Measurements from ENCODE around the gene AURKAIP1.
"Not testable (repeated sequence)": the region's sequence is repeated elsewhere in the genome, so short reads cannot be mapped to it uniquely, and the experiment has no call there.

The AURKAIP1 gene

DNA sequence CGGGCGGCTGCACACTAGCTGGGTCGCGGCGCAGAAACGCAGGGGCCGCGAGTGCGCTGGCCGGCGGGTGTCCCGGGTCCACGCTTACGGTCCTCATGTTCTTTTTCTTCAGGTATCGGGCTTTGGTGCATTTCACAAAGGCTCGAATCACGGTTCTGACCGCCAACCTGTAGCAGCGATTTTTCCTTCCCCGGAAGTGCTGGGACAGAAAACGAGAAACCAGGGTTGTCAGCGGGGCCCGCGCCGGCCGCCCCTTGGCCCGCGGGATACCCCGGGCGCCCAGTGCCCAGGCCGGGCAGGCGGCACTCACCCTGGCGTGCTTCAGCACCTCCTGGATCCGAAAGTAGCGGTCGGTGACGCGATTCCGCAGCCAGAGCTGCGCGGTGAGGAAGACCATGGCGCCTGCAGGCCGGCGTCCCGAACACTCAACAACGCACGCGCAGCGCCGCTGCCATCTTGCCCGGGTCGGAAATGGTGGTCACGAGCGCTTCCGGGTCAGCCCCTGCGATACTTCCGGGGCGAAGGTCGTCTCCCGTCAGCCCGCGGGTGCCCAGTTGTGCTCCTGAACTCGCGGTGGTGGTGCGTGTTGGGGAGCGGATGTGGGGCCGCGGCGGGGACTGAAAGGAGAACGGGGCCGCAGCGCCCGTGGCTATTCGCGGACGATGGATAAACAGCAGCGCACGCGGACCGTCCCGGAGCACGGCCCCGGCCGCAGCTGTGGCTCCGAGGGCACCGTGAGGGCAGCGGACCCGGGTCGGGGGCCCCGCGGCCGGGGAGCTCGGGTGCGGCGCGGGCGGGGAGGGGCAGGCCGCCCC is 32.0 kb upstream of the AURKAIP1 start, which contains the start of gene MRPL20:
Gene MRPL20, minus strand, starts transcription at position 473 of the 815 bp plus-strand sequence. Its CDS starts 76 bp downstream, at position 397.
- peak; percentile 93 for DNase-seq (ENCODE audit: low spot score)

DNA sequence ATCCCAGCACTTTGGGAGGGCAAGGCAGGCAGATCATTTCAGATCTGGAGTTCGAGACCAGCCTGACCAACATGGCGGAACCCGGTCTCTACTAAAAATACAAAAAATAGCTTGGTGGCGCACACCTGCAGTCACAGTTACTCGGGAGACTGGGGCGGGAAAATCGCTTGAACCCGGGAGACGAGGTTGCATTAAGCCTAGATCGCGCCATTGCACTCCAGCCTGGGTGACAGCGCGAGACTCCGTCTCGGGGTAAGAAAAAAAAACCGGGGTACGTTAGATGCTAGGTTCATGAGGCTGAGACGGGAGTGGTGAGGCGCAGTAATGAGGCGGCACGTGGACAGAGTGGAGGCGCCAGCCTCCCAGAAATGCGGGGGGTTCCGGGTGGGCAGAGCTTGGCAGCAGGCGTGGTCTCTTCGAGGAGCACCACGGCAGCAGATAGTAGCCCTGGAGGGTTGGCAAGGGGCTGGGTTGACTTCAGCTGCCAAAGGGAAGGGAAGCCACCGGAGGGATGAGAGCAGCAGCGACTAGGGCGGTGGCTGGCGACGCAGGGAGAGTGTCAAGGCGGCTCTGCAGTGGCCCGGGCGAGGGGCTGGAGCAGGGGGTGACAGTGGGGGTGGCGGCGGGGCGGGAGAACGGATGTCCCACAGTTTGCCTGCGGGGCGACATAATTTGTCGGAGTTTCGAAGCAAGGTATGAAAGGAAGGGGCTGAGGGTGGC is 31.3 kb upstream of the AURKAIP1 start:
- DNase-seq (ENCODE audit: low spot score): no peak

DNA sequence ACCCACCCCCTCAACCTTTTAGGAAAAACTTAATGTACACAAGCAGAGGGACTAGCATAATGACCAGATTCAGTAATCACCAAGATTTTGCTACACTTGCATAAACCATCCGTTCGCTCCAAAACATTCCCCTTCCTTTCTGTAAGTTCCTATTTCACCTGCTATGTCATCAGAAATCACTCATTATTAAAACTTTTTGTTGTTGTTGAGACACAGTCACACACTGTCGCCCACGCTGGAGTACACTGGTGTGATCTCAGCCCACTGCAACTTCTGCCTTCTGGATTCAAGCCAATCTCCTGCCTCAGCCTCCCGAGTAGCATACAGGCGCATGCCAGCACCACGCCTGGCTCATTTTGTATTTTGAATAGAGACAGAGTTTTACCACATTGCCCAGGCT is 28.6 kb upstream of the AURKAIP1 start:
- no peak for DNase-seq (ENCODE audit: low spot score)

DNA sequence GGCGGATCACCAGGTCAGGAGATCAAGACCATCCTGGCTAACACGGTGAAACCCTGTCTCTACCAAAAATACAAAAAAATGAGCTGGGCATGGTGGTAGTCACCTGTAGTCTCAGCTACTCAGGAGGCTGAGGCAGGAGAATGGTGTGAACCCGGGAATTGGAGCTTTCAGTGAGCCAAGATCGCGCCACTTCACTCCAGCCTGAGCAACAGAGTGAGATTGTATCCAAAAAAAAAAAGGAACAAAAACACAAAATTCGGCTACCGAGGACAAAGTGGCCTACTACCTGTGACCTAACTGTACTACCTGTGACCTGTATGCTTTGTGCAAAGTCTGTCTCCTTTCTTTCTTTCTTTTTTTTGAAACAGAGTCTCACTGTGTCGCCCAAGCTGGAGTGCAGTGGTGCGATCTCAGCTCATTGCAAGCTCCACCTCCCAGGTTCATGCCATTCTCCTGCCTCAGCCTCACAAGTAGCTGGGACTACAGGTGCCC is 27.9 kb upstream of the AURKAIP1 start:
- not testable (repeated sequence) for DNase-seq (ENCODE audit: low spot score)

DNA sequence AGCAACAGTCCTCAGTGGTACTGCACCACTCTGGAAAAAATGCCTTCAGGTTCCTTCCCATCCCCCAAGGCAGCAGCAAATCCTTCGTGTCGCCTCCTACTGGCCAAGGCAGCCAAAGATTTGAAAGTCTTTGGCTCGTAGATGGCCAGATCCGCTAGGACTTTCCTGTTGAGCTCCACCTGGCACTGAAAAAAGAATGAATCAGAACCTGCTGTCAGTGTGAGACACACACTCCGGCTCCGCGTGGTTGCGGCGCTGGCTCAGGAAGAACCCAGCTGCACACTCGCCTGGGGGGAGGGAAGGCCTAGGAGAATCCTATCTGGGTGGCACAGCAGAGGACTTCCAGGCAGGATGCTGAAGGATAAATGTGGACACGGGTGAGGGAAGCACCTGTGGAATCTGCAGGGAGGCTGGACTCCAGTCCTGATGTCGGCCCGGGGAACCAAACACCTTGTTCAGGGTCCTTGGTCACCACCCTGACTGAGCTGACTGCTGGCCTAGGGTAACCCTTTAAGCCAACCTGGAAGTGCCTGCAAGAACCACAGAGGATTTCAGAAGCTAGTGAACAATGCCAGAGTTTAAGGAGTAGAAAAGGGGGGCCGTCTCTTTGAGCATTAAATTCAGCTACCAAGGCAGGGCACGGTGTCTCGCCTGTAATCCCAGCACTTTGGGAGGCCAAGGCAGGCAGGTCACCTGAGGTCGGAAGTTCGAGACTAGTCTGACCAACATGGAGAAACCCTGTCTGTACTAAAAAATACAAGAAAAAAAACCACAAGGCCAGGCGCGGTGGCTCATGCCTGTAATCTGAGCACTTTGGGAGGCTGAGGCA is 27.3 kb upstream of the AURKAIP1 start:
- DNase-seq (ENCODE audit: low spot score): no peak

DNA sequence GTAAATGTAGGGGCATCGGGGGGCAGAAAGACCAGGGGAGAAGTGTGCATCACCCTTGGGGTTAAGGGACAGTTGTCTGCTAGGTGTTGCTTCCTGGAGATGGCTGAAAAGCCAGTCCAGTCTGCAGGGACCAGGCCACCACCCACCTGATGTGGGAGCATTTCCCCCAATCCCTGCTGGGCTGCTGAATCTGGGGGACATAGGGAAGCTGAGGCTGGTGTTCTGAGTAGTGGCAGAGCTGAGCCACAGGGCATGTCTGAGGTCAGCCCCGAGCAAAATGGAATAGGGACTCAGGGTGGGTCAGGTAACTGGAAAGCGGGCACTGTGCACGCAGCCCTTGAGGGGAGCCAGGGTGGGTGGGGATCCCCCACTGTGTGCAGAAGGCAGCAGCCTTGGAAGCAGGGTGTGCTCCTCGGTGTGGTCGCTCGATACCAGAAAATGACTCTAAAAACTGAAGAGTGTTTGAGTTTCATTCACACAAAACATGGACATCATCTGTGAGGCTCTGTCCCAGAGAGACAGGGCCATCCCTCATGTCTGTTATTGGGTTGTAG is 26.5 kb upstream of the AURKAIP1 start:
- no peak for DNase-seq (ENCODE audit: low spot score)

DNA sequence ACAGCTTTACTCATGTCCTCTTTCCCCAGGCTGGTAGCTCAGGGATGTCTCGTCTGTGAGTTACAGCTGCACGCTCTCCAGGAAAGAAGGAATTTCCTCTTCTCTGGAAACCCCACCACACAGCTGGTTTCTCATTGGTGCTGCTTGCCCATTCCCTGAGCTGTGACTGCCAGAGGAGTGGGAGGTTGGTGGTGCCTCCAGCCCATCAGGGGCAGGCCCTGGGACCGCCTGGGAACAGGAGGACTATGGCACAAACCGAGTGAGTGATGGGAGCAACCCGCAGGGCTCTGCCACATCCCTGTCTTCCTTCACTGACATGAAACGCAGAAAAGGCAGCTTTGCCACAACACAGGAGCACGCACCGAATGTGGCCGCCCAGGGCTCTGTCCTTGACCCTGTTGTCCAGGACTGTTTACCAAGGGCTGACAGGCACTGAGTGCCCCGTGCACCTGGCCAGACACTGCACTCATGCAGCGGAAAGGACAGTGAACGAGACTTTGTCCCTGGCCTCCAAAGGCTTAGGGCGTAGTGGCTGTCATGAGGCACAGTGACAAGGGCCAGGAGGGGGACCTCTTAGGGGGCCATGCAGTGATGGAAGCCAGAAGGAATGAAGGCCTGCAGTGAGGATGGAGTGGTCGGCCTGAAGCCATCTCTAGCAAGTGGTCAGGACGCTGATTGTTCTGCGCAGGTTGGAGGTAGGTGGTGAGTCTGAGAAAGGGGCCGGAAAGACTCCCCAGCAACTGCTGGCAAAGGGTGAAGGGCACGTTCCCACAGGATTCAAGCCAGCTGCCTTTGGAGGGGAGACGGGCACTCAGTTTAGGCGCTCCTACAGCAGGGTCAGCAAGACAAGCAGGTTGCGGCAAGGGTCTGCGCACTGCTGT is 25.8 kb upstream of the AURKAIP1 start:
- DNase-seq (ENCODE audit: low spot score): no peak

DNA sequence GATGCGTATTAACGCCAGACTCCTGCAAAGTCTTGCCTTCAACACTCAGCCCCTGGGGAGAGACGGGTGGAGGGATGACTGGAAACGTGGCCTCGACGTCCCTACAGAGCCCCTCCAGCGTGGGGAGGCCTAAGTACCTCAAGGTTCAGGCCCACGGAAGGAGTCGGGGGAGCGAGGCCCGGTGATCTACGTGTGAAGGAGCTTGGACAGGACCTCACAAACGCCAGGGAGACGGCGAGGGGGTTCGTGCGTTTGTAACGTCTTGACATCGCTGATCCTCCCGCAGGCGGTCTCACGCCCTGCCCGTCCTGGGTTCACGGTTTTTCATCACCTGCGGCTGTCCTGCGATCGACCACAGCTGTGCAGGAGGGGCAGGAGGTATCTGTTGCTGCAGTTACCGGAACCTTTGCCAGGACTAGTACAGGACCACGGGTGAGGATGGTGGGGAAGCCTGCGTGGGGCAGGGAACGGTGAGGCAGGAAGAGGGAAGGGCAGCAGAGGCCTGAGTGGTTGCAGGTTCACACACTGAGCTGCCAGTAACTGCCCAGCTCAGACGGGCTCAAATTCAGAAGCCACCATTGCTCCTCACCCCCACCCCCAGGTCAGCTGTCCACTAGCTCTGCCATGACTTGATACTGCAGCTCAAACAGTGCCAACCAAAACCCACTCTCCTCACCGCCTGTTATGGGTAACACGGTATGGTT is 25.0 kb upstream of the AURKAIP1 start:
- no peak for DNase-seq (ENCODE audit: low spot score)

DNA sequence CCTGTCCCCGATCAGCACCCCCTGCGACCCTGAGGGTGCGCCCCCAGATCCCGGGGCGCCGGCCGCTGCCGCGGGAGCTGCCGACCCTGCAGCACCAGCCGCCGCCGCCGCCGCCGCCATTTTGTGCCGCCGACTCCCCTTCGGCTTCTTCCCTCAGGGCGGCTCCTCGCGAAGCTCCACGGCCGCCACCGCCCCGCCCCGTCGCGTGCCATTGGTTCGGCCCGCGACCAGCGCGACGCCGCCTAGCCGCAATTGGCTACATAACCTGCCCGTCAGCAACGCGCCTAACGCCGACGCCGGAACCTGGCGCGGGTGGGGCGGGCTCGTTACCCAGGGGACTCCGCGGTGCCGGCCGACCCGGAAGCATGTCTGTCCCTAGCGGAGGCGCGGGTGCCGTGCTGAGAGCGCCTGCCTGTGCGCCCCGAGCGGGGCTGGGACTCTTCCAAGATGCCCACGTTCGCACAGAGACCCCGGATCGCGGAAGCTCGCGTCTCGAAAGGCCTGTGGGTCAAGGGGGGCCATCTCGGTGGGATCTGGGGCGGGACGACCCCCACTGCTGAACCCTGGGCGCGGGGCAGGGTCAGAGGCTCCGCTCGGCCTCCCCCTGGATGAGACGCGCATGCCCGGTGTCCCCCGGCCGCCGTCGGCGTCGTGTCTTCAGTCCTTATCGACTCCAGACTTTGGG is 24.3 kb upstream of the AURKAIP1 start, which contains the start of gene CCNL2:
Gene CCNL2, minus strand, starts transcription at position 149 of the 685 bp plus-strand sequence. Its CDS starts 29 bp downstream, at position 120.
- peak; percentile 98 for DNase-seq (ENCODE audit: low spot score)

DNA sequence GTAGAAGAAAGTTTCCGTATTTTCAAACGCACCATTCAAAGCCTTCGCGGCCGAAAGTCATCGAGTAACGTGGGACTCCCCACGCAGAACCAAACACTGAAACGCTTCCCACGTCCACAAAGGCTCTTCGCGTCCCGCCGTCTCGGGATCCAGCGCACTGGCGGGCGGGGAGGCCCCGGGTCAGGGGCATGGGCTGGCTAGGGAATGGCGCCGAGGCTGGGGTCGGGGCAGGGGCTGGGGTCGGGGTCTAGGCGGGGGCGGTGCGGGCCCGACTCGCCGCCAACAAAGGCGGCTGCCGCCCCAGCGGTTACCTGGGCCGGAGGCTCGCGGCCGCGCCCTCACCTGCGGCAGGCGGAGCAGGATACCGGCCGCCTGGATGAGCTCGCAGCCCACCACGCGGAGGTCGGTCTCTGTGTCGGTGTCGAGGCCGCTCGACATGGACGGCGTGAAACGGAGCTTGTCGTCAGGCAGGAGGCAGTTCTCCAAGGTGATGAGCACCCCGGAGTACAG is 23.7 kb upstream of the AURKAIP1 start:
- DNase-seq (ENCODE audit: low spot score): no peak

DNA sequence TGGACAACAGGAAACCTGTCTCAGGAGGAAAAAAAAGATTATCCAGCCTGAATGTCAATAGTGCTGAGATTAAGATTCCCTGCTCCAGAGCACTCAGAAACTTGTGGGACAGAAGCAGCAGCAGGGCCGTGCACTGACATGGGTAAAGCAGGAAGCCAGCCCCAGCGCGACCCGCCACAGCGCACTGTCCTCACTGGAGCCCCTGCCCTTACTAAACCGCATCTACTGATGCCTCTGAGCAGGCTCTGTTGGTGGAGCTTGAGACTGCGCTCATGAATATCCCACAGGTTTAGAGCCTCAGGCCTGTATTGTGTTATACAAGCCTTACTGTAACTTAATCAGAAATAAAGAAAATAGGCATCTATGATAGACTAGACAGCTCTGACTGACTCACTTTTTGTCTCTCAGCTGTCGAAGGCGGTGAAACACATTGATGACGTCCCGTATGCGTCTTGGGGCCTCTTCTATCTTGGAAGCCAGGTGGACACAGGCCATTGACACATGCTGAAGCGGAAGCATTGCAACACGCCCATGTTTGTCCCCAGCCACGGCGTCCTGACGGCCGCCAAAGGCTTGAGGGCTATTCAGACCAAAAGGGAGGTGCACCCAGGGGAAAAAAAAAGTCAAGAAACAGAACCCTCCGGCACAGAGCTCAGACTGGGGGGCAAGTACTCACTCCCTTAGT is 23.0 kb upstream of the AURKAIP1 start:
- DNase-seq (ENCODE audit: low spot score): no peak

DNA sequence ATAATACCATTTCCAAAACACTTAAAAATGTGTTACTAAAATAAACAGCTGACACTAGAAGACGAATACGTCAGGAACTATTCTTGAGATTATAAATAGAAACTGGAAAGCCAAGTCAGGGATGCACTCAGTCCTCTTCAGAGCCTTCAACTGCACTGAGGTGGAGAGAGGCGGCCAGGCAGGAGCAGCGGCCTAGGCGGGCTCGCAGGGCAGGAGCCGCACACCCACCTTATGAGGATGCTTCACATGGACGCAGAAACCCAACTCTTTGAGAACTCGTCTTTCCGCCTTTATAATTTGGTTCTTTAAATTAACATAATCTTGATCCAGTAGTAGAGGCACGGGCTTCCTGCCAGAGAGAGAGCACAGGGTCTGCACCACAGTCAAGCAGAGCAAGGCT is 20.2 kb upstream of the AURKAIP1 start:
- DNase-seq (ENCODE audit: low spot score): no peak

DNA sequence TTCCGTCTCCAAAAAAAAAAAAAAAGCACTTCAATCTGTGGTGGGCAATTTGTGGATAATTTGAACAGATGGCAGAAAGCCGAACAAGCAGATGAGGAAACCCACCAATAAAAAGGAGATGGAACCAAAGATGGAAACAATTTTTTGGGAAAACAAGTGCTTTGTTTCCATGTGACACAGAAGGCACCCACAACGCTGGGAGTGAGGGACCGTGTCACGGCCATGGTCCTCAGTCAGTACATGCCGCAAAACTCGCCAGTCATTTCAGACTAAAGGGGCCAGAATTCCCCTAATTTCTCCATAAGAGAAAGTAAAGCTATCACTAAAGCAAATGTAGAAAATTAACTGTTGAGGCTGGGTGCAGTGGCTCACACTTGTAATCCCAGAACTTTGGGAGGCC is 19.1 kb upstream of the AURKAIP1 start:
- DNase-seq (ENCODE audit: low spot score): no peak

DNA sequence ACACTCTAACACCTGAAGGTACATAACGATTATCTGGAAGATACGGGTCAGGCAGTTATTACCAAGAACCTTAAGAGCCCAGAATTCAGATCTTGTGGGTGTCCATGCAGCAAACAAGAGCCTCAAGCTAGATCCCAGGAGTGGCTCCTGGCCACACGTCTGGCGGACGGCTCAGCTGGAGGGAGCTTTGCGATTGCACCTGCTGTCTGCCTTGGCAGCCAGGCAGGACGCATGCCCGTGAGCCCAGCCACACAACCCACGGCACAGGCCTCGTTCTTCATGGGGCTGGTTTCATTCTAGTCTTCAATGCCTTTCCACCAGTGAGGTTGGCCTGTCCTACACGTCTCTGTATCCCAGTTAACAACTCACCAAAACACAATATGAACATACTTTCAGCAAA is 18.4 kb upstream of the AURKAIP1 start:
- no peak for DNase-seq (ENCODE audit: low spot score)

DNA sequence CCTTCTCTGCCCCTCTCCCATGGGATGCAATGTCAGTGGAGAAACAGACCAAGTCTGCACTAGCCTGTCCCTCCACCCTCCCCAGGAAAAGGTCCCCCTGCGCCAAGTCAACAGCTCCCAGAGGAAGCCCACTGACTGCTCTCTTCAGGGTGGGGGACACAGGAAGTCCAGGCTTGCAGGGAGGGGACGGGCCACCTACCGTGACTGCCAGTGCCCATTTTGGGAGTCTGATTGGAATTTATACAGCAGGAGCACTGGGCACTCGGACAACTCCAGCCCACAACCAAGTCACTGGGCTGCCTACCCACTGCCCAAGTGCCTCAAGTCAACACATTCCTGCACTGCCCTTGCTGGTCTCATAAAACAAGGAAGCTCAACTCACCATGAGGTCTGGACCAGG is 18.0 kb upstream of the AURKAIP1 start:
- no peak for DNase-seq (ENCODE audit: low spot score)

DNA sequence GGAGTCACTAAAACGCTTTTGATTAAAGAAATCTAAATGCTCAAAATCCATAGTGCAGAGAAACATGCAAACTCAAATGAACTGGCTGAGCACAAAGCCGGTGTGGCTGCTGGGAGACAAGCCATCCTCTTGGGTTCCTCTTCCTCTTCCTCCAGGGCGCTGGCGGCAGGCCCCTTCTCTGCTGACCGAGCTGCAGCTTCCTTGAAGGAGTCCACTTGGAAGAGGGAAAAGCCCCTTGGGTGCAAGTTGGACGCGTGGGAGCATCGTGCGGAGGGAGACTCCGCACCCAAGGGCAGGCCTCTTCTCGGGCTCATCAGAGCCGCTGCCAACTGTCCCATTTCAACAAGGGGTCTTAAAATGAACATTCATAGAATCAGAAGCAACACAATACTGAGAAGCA is 16.2 kb upstream of the AURKAIP1 start:
- no peak for DNase-seq (ENCODE audit: low spot score)

DNA sequence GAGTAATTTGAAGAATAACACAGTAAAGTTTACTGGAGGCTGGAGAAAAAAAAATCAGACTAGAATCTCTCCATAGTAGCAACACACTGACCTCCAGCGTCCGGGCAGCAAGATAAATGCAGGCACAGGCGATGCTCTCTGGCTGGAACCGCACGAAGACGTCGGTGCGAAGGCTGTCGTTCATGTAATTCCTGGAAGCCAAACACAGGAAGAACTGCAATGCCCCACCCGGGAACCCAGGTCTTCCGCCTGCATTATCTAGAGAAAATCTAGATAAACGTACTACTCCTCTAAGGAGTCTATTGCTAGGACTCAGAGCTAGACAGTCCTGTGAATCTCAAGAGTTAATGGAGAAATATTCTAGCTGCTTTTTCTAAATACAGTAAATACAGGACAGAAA is 15.7 kb upstream of the AURKAIP1 start:
- DNase-seq (ENCODE audit: low spot score): no peak

DNA sequence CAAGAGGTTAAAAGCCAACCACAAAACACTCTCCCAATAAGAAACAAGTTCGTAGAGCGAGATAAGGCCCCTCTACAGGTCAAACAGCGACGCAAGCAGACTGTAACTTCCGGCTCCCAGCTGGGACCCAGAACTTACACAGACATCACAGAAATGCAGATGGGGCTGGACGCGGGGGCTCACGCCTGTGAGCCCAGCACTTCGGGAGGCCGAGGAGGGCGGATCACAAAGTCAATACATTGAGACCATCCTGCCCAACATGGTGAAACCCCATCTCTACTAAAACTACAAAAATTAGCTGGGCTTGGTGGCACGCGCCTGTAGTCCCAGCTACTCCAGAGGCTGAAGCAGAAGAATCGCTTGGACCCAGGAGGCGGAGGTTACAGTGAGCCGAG is 13.1 kb upstream of the AURKAIP1 start:
- DNase-seq (ENCODE audit: low spot score): no peak

All from germinal center (tissue), 1 donor.